SK-N-SH (cell line): ENCODE measurements around the gene PUS10. TPM values are rescaled to one million over a fixed set of nuclear protein-coding genes. Genes with fewer than 3 reads are reported as not detected.
A peak's percentile ranks its signal among the peaks of the same experiment; 100 is the strongest.

Source experiments
- CTCF ChIA-PET: fragments of 300-600, 350-600 bp; formaldehyde crosslinking; extraction: SDS; loops from one replicate; lab custom pipeline; 2021; lab: Yijun Ruan, JAX
- POLR2A ChIA-PET: fragments of 350-600 bp; sonication (Branson Sonifier 250); formaldehyde crosslinking; extraction: SDS; loops from one replicate; lab custom pipeline; 2020; ENCODE audit warnings: antibody characterized with exemption, inconsistent platforms; lab: Yijun Ruan, JAX
- DNase-seq: peaks from one replicate; pipeline ENCODE4 v3.0.0; 2012
- H2AFZ ChIP-seq: fragments of 200-600 bp; sonication (generic); 2 replicates; pipeline ENCODE4 v1.8.1; 2016; ENCODE audit warnings: antibody characterized with exemption, mild to moderate bottlenecking, low read depth
- H3F3A ChIP-seq: fragments of 200-600 bp; sonication (generic); replicated peaks from 2 replicates; pipeline ENCODE3; 2016; ENCODE audit warnings: antibody characterized with exemption, mild to moderate bottlenecking; ENCODE audit not compliant: insufficient read depth
- H3K27ac ChIP-seq, 2 experiments: fragments of 200-500 bp in 1 of 2; fragments of 200-600 bp in 1 of 2; sonication (Bioruptor generic) in 1 of 2; sonication (generic), shearing (Covaris generic) in 1 of 2; 2 replicates each; pipeline versions ENCODE4 v1.5.1 to v1.6.1; 2014 to 2016; ENCODE audit warnings: low read depth in 2 of 2, inconsistent platforms in 1 of 2, low read length in 1 of 2, mild to moderate bottlenecking in 1 of 2, mixed read lengths in 1 of 2
- H3K27me3 ChIP-seq: fragments of 200-600 bp; sonication (generic), shearing (Covaris generic); 2 replicates; pipeline ENCODE4 v1.6.1; 2016; ENCODE audit warnings: mixed run types; ENCODE audit not compliant: insufficient read depth
- H3K36me3 ChIP-seq, 2 experiments: fragments of 200-500 bp in 1 of 2; fragments of 200-600 bp in 1 of 2; sonication (Bioruptor generic) in 1 of 2; sonication (generic) in 1 of 2; replicated peaks in 1 of 2; 2 replicates each; pipeline versions ENCODE3 to v1.5.1; 2014 to 2016; ENCODE audit warnings: low read length in 1 of 2, mild to moderate bottlenecking in 1 of 2; ENCODE audit not compliant: insufficient read depth in 2 of 2, control insufficient read depth in 1 of 2
- H3K4me1 ChIP-seq, 2 experiments: fragments of 200-500 bp in 1 of 2; fragments of 200-600 bp in 1 of 2; sonication (Bioruptor generic) in 1 of 2; sonication (generic), shearing (Covaris generic) in 1 of 2; 2 replicates each; pipeline versions ENCODE4 v1.5.1 to v1.6.1; 2014 to 2016; ENCODE audit warnings: low read depth in 1 of 2, low read length in 1 of 2, mixed run types in 1 of 2; ENCODE audit not compliant: insufficient read depth in 2 of 2, control insufficient read depth in 1 of 2
- H3K4me2 ChIP-seq: fragments of 200-600 bp; sonication (generic), shearing (Covaris generic); 2 replicates; pipeline ENCODE4 v1.6.1; 2017; ENCODE audit warnings: mixed run types
- H3K4me3 ChIP-seq, 2 experiments: fragments of 200-500 bp in 1 of 2; fragments of 200-600 bp in 1 of 2; sonication (Bioruptor generic) in 1 of 2; sonication (generic), shearing (Covaris generic) in 1 of 2; 2 replicates each; pipeline versions ENCODE4 v1.5.1 to v1.8.1; 2014 to 2016; ENCODE audit warnings: low read depth in 2 of 2, inconsistent platforms in 1 of 2, low read length in 1 of 2, mild to moderate bottlenecking in 1 of 2, mixed read lengths in 1 of 2, moderate library complexity in 1 of 2
- H3K79me2 ChIP-seq: fragments of 200-600 bp; sonication (generic); 2 replicates; pipeline ENCODE4 v1.8.1; 2017; ENCODE audit warnings: mild to moderate bottlenecking; ENCODE audit not compliant: insufficient read depth
- H3K9ac ChIP-seq: fragments of 200-600 bp; sonication (generic); 2 replicates; pipeline ENCODE4 v1.6.1; 2017; ENCODE audit warnings: mixed run types
- H3K9me2 ChIP-seq: fragments of 200-600 bp; sonication (generic); 2 replicates; pipeline ENCODE4 v1.6.1; 2017; ENCODE audit warnings: mixed run types
- H3K9me3 ChIP-seq: fragments of 200-600 bp; sonication (generic); 2 replicates; pipeline ENCODE4 v1.6.1; 2017; ENCODE audit warnings: mixed run types, mild to moderate bottlenecking, moderate library complexity
- H4K20me1 ChIP-seq: fragments of 200-600 bp; sonication (generic); 2 replicates; pipeline ENCODE4 v1.6.1; 2017; ENCODE audit warnings: mild to moderate bottlenecking, mixed run types; ENCODE audit not compliant: insufficient read depth
- CHD2 ChIP-seq: fragments of 150-350 bp; IDR thresholded peaks from 2 replicates; pipeline ENCODE4 v1.6.1; 2018; ENCODE audit warnings: low read length; ENCODE audit not compliant: partially characterized antibody
- ELF1 ChIP-seq: IDR thresholded peaks from 2 replicates; pipeline ENCODE4 v1.4.0; 2012
- EP300 ChIP-seq, 2 experiments: IDR thresholded peaks; 2 replicates each; pipeline versions ENCODE4 v1.4.0 to v1.6.1; 2012; ENCODE audit warnings: borderline replicate concordance in 1 of 2, low read depth in 1 of 2, low read length in 1 of 2
- GABPA ChIP-seq: IDR thresholded peaks from 2 replicates; pipeline ENCODE4 v1.4.0; 2012; ENCODE audit warnings: low read depth, mild to moderate bottlenecking
- JUND ChIP-seq: IDR thresholded peaks from 2 replicates; pipeline ENCODE4 v1.4.0; 2012
- MEF2A ChIP-seq: IDR thresholded peaks from 2 replicates; pipeline ENCODE4 v1.4.0; 2012; ENCODE audit warnings: low read depth, borderline replicate concordance
- RCOR1 ChIP-seq: fragments of 150-350 bp; IDR thresholded peaks from 2 replicates; pipeline ENCODE4 v1.6.1; 2017; ENCODE audit warnings: antibody characterized with exemption, low read length
- RXRA ChIP-seq: IDR thresholded peaks from 2 replicates; pipeline ENCODE4 v1.4.0; 2012; ENCODE audit warnings: low read depth, mild to moderate bottlenecking, borderline replicate concordance
- TAF1 ChIP-seq: IDR thresholded peaks from 2 replicates; pipeline ENCODE4 v1.6.1; 2012; ENCODE audit warnings: low read depth, mild to moderate bottlenecking, low read length, moderate library complexity, borderline replicate concordance
- YY1 ChIP-seq: IDR thresholded peaks from 2 replicates; pipeline ENCODE4 v1.4.0; 2012; ENCODE audit warnings: low read depth, mild to moderate bottlenecking
- WGBS: methylation state at CpG from one replicate; pipeline ENCODE4 v1.1.6; 2017; ENCODE audit warnings: low lambda C conversion rate; 5-methylcytosine and 5-hydroxymethylcytosine counted together
- polyA plus RNA-seq, 3 experiments: library from polyadenylated mRNA; depleted of rRNA; stranded (reverse); fragments of >200 nt; gene quantifications; 2 replicates each; pipeline ENCODE4 v1.2.3, GENCODE V29; 2012
- TF ChIP-seq, protein P1 (sequence below): IDR thresholded peaks from 2 replicates; pipeline ENCODE4 v1.4.0; 2012; ENCODE audit warnings: low read depth, borderline replicate concordance
- TF ChIP-seq, protein P2 (sequence below): IDR thresholded peaks from 2 replicates; pipeline ENCODE4 v1.6.1; 2012; ENCODE audit warnings: mild to moderate bottlenecking, low read depth, low read length, moderate library complexity
- TF ChIP-seq, protein P3 (sequence below): fragments of 150-350 bp; IDR thresholded peaks from 2 replicates; pipeline ENCODE4 v1.6.1; 2016; ENCODE audit warnings: mild to moderate bottlenecking, low read depth, low read length
- TF ChIP-seq, protein P4 (sequence below): fragments of 150-350 bp; IDR thresholded peaks from 2 replicates; pipeline ENCODE4 v1.6.1; 2017; ENCODE audit warnings: antibody characterized with exemption, low read length, low read depth, borderline replicate concordance
- TF ChIP-seq, protein P5 (sequence below): IDR thresholded peaks from 2 replicates; pipeline ENCODE4 v1.4.0; 2012; ENCODE audit warnings: low read depth, borderline replicate concordance
- TF ChIP-seq, protein P6 (sequence below): IDR thresholded peaks from 2 replicates; pipeline ENCODE4; 2012

Gene PUS10
- polyA plus RNA-seq, 1 of the 3 experiments (the other 2 are of a cell fraction): 2.8 TPM

GRCh38 chr2:60960706-60961105 lies 57.3 kb downstream of the PUS10 start:
- H3K27ac ChIP-seq: no peak overlapping the region
- no peak overlapping the region for H3K4me3 ChIP-seq
- no peak overlapping the region for H3K4me2 ChIP-seq
- H3K36me3 ChIP-seq: no peaks in the 10 kb centered on the region
- H3F3A ChIP-seq: no peaks in the 10 kb centered on the region
- H3K9me2 ChIP-seq: no peaks in the 10 kb centered on the region
- H4K20me1 ChIP-seq: no peaks in the 10 kb centered on the region
- WGBS: 94% methylated on average over 1 of the region's 1 CpG
- H3K9me3 ChIP-seq: no peaks in the 10 kb centered on the region
- H3K9ac ChIP-seq: no peak overlapping the region
- POLR2A ChIA-PET: no interaction called here
- H2AFZ ChIP-seq: no peak overlapping the region
- no peaks in the 10 kb centered on the region for H3K79me2 ChIP-seq
- CTCF ChIA-PET: no interaction called here
- DNase-seq: no peak
- no peaks in the 10 kb centered on the region for H3K4me1 ChIP-seq
- no peaks in the 10 kb centered on the region for H3K27me3 ChIP-seq
- TF ChIP-seq, protein P1, sequence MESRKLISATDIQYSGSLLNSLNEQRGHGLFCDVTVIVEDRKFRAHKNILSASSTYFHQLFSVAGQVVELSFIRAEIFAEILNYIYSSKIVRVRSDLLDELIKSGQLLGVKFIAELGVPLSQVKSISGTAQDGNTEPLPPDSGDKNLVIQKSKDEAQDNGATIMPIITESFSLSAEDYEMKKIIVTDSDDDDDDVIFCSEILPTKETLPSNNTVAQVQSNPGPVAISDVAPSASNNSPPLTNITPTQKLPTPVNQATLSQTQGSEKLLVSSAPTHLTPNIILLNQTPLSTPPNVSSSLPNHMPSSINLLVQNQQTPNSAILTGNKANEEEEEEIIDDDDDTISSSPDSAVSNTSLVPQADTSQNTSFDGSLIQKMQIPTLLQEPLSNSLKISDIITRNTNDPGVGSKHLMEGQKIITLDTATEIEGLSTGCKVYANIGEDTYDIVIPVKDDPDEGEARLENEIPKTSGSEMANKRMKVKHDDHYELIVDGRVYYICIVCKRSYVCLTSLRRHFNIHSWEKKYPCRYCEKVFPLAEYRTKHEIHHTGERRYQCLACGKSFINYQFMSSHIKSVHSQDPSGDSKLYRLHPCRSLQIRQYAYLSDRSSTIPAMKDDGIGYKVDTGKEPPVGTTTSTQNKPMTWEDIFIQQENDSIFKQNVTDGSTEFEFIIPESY: no peak
- TF ChIP-seq EP300 (IDR thresholded peaks at IDR 0.05; ENCODE audit: borderline replicate concordance in 1 of 2, low read depth in 1 of 2, low read length in 1 of 2) (no peak), RCOR1 (no peak), YY1 (no peak)
- TF ChIP-seq, protein P2, sequence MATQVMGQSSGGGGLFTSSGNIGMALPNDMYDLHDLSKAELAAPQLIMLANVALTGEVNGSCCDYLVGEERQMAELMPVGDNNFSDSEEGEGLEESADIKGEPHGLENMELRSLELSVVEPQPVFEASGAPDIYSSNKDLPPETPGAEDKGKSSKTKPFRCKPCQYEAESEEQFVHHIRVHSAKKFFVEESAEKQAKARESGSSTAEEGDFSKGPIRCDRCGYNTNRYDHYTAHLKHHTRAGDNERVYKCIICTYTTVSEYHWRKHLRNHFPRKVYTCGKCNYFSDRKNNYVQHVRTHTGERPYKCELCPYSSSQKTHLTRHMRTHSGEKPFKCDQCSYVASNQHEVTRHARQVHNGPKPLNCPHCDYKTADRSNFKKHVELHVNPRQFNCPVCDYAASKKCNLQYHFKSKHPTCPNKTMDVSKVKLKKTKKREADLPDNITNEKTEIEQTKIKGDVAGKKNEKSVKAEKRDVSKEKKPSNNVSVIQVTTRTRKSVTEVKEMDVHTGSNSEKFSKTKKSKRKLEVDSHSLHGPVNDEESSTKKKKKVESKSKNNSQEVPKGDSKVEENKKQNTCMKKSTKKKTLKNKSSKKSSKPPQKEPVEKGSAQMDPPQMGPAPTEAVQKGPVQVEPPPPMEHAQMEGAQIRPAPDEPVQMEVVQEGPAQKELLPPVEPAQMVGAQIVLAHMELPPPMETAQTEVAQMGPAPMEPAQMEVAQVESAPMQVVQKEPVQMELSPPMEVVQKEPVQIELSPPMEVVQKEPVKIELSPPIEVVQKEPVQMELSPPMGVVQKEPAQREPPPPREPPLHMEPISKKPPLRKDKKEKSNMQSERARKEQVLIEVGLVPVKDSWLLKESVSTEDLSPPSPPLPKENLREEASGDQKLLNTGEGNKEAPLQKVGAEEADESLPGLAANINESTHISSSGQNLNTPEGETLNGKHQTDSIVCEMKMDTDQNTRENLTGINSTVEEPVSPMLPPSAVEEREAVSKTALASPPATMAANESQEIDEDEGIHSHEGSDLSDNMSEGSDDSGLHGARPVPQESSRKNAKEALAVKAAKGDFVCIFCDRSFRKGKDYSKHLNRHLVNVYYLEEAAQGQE: no peak

- Histone ChIP-seq H3K4me3 (no peak overlapping the region), H3K4me1 (no peaks in the 10 kb centered on the region), H2AFZ (no peak overlapping the region), H3K4me2 (no peak overlapping the region), H3K9me2 (no peaks in the 10 kb centered on the region), H4K20me1 (no peaks in the 10 kb centered on the region), H3K79me2 (no peaks in the 10 kb centered on the region), H3F3A (no peaks in the 10 kb centered on the region), H3K27ac (peak overlapping the region in 1 of 2 experiments; percentile 4; a peak in 1 of 4 replicates), H3K27me3 (no peaks in the 10 kb centered on the region), H3K9me3 (no peaks in the 10 kb centered on the region), H3K9ac (no peak overlapping the region), H3K36me3 (no peaks in the 10 kb centered on the region)
- DNase-seq: no peak
- WGBS: 86% methylated on average over 7 of the region's 7 CpGs
- POLR2A ChIA-PET: no interaction called here
- TF ChIP-seq MEF2A: no peak
- TF ChIP-seq ELF1: no peak
- TF ChIP-seq, protein P3, sequence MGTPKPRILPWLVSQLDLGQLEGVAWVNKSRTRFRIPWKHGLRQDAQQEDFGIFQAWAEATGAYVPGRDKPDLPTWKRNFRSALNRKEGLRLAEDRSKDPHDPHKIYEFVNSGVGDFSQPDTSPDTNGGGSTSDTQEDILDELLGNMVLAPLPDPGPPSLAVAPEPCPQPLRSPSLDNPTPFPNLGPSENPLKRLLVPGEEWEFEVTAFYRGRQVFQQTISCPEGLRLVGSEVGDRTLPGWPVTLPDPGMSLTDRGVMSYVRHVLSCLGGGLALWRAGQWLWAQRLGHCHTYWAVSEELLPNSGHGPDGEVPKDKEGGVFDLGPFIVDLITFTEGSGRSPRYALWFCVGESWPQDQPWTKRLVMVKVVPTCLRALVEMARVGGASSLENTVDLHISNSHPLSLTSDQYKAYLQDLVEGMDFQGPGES: no peak
- no peak for TF ChIP-seq JUND
- no peak for TF ChIP-seq TAF1
- TF ChIP-seq EP300 (IDR thresholded peaks at IDR 0.05; ENCODE audit: borderline replicate concordance in 1 of 2, low read depth in 1 of 2, low read length in 1 of 2): no peak
- TF ChIP-seq RXRA: no peak
- no peak for TF ChIP-seq RCOR1
- TF ChIP-seq, protein P4, sequence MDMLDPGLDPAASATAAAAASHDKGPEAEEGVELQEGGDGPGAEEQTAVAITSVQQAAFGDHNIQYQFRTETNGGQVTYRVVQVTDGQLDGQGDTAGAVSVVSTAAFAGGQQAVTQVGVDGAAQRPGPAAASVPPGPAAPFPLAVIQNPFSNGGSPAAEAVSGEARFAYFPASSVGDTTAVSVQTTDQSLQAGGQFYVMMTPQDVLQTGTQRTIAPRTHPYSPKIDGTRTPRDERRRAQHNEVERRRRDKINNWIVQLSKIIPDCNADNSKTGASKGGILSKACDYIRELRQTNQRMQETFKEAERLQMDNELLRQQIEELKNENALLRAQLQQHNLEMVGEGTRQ: no peak
- no peak for TF ChIP-seq GABPA
- TF ChIP-seq, protein P5, sequence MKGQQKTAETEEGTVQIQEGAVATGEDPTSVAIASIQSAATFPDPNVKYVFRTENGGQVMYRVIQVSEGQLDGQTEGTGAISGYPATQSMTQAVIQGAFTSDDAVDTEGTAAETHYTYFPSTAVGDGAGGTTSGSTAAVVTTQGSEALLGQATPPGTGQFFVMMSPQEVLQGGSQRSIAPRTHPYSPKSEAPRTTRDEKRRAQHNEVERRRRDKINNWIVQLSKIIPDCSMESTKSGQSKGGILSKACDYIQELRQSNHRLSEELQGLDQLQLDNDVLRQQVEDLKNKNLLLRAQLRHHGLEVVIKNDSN: no peak
- TF ChIP-seq, protein P6, sequence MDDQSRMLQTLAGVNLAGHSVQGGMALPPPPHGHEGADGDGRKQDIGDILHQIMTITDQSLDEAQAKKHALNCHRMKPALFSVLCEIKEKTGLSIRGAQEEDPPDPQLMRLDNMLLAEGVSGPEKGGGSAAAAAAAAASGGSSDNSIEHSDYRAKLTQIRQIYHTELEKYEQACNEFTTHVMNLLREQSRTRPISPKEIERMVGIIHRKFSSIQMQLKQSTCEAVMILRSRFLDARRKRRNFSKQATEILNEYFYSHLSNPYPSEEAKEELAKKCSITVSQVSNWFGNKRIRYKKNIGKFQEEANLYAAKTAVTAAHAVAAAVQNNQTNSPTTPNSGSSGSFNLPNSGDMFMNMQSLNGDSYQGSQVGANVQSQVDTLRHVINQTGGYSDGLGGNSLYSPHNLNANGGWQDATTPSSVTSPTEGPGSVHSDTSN: no peak
- TF ChIP-seq CHD2: no peak
- CTCF ChIA-PET: no interaction called here
These were observed 58.6 kb downstream of the PUS10 start for GRCh38 chr2:60959501-60959900.
